HepG2 (cell line): ENCODE data around the gene AGMO. TPM values are rescaled to one million over a fixed set of nuclear protein-coding genes. Genes with fewer than 3 reads are reported as not detected.

Experiments used
- ATAC-seq: fragments of 200-7000 bp; cut with Tn5 transposase; 3 replicates; pipeline ENCODE4 v1.9.1; 2020; ENCODE audit warnings: mild to moderate bottlenecking, moderate library complexity
- BruUV-seq: library from RNA; stranded (reverse); fragments of 400-500 nt; replicated peaks from 2 replicates; lab custom pipeline; 2021; lab: Mats Ljungman, UMichigan
- CTCF ChIA-PET: fragments of 300-600 bp; formaldehyde crosslinking; extraction: SDS; loops from one replicate; lab custom pipeline; 2021; ENCODE audit warnings: low total read pairs, inconsistent platforms, low intra/inter-chr PET ratio; lab: Yijun Ruan, JAX
- POLR2A ChIA-PET: fragments of 350-600 bp; sonication (Branson Sonifier 250); formaldehyde crosslinking; loops from one replicate; lab custom pipeline; 2020; ENCODE audit warnings: antibody characterized with exemption, inconsistent platforms; lab: Yijun Ruan, JAX
- DNase-seq: peaks from one replicate; pipeline ENCODE4 v3.0.0-alpha.2; 2015; ENCODE audit warnings: low spot score
- FAIRE-seq: peaks from 3 replicates; lab custom pipeline; 2011; peaks lifted over from hg19 to GRCh38; lab: Jason Lieb, UNC
- H2AFZ ChIP-seq: one replicate; pipeline ENCODE4 v1.6.1; 2011; ENCODE audit warnings: low read length, inconsistent platforms
- H3K27ac ChIP-seq: fragments of 300-600 bp; 3 replicates; pipeline ENCODE4 v1.8.0; 2011; ENCODE audit warnings: mixed run types, mild to moderate bottlenecking, mixed read lengths, low read length, inconsistent platforms; ENCODE audit not compliant: insufficient read depth; ENCODE audit errors: extremely low read length
- H3K27me3 ChIP-seq, 2 experiments: fragments of 200-600 bp in 1 of 2; 2 replicates in 1 of 2; 3 replicates in 1 of 2; pipeline versions ENCODE4 v1.6.0 to v1.8.0; 2011; ENCODE audit warnings: low read length in 2 of 2, mild to moderate bottlenecking in 2 of 2, moderate library complexity in 2 of 2, inconsistent platforms in 1 of 2; ENCODE audit not compliant: insufficient read depth in 2 of 2, control insufficient read depth in 1 of 2
- H3K36me3 ChIP-seq, 2 experiments: fragments of 200-600 bp in 1 of 2; replicated peaks in 1 of 2; 2 replicates in 1 of 2; 3 replicates in 1 of 2; pipeline versions ENCODE4 v1.5.1 to v1.8.0; 2011; ENCODE audit warnings: low read length in 2 of 2, inconsistent platforms in 1 of 2; ENCODE audit not compliant: insufficient read depth in 2 of 2, control insufficient read depth in 1 of 2
- H3K4me1 ChIP-seq: 2 replicates; pipeline ENCODE4 v1.5.1; 2012; ENCODE audit warnings: low read length, inconsistent platforms; ENCODE audit not compliant: insufficient read depth
- H3K4me2 ChIP-seq: 2 replicates; pipeline ENCODE4 v1.6.0; 2011; ENCODE audit warnings: low read depth, low read length, inconsistent platforms
- H3K4me3 ChIP-seq, 3 experiments: fragments of 200-600 bp in 1 of 3; sonication (generic), shearing (Covaris generic) in 1 of 3; replicated peaks in 1 of 3; 2 replicates each; pipeline ENCODE4 v1.5.1; 2011 to 2016; ENCODE audit warnings: low read length in 3 of 3, inconsistent platforms in 2 of 3, low read depth in 2 of 3, mild to moderate bottlenecking in 2 of 3, control low read depth in 1 of 3, mixed read lengths in 1 of 3; ENCODE audit not compliant: insufficient read depth in 1 of 3
- H3K79me2 ChIP-seq: one replicate; pipeline ENCODE4 v1.6.1; 2011; ENCODE audit warnings: low read length, inconsistent platforms; ENCODE audit not compliant: insufficient read depth
- H3K9ac ChIP-seq: 2 replicates; pipeline ENCODE4 v1.6.0; 2011; ENCODE audit warnings: mild to moderate bottlenecking, low read depth, low read length, inconsistent platforms; ENCODE audit not compliant: insufficient read depth
- H3K9me3 ChIP-seq: 2 replicates; pipeline ENCODE4 v1.5.1; 2012; ENCODE audit warnings: mild to moderate bottlenecking, low read length
- H4K20me1 ChIP-seq: 2 replicates; pipeline ENCODE4 v1.6.0; 2011; ENCODE audit warnings: inconsistent platforms, mild to moderate bottlenecking, low read length, moderate library complexity; ENCODE audit not compliant: insufficient read depth
- AGO2 ChIP-seq: fragments of 200-400 bp; formaldehyde crosslinking; optimal IDR thresholded peaks from 2 replicates; pipeline ENCODE3; 2017; ENCODE audit warnings: mild to moderate bottlenecking, low read depth, low read length, moderate library complexity
- HMGA1 ChIP-seq: sonication (generic); formaldehyde crosslinking; conservative IDR thresholded peaks from 2 replicates; pipeline ENCODE4 v1.4.0; 2020; ENCODE audit warnings: missing genetic modification reagents
- MAFG ChIP-seq: sonication (generic); formaldehyde crosslinking; IDR thresholded peaks from 2 replicates; pipeline ENCODE4 v1.5.1; 2020; ENCODE audit warnings: mild to moderate bottlenecking, missing genetic modification reagents
- SCMH1 ChIP-seq: sonication (generic); formaldehyde crosslinking; IDR thresholded peaks from 2 replicates; pipeline ENCODE4 v1.9.0; 2021; ENCODE audit warnings: missing genetic modification reagents, mild to moderate bottlenecking, borderline replicate concordance
- TARDBP ChIP-seq: sonication (generic); formaldehyde crosslinking; IDR thresholded peaks from 2 replicates; pipeline ENCODE4 v1.8.0; 2022; ENCODE audit warnings: mild to moderate bottlenecking, missing genetic modification reagents
- TEAD3 ChIP-seq: optimal IDR thresholded peaks from 2 replicates; pipeline ENCODE3; 2016; ENCODE audit warnings: borderline replicate concordance
- ZBTB7B ChIP-seq: sonication (generic); formaldehyde crosslinking; IDR thresholded peaks from 2 replicates; pipeline ENCODE4 v1.4.0; 2020; ENCODE audit warnings: missing genetic modification reagents
- ZFP36L1 ChIP-seq: sonication (generic); formaldehyde crosslinking; IDR thresholded peaks from 2 replicates; pipeline ENCODE4 v1.8.0; 2022; ENCODE audit warnings: mild to moderate bottlenecking, missing genetic modification reagents, moderate library complexity
- ZNF10 ChIP-seq: sonication (generic); formaldehyde crosslinking; IDR thresholded peaks from 2 replicates; pipeline ENCODE4 v1.4.0; 2020; ENCODE audit warnings: mild to moderate bottlenecking, low read depth, missing genetic modification reagents, borderline replicate concordance
- ZNF44 ChIP-seq: sonication (generic); formaldehyde crosslinking; IDR thresholded peaks from 2 replicates; pipeline ENCODE4 v1.5.1; 2020; ENCODE audit warnings: mild to moderate bottlenecking, missing genetic modification reagents
- ZNF570 ChIP-seq: sonication (generic); formaldehyde crosslinking; IDR thresholded peaks from 2 replicates; pipeline ENCODE4 v1.4.0; 2020; ENCODE audit warnings: mild to moderate bottlenecking, missing genetic modification reagents, borderline replicate concordance
- ZNF792 ChIP-seq: IDR thresholded peaks from 2 replicates; pipeline ENCODE4 v1.6.1; 2016
- ZSCAN31 ChIP-seq: sonication (generic); formaldehyde crosslinking; IDR thresholded peaks from 2 replicates; pipeline ENCODE4 v1.5.0; 2020; ENCODE audit warnings: low read depth, mild to moderate bottlenecking, missing genetic modification reagents
- WGBS: methylation state at CpG from one replicate; pipeline ENCODE4 v1.1.6; 2017; ENCODE audit warnings: low lambda C conversion rate; 5-methylcytosine and 5-hydroxymethylcytosine counted together
- in situ Hi-C: cut with HindIII; loops from 2 replicates; pipeline ENCODE4 v1.10.0; 2017; ENCODE audit warnings: low pct_unique_long_range_greater_than_20kb; ENCODE audit not compliant: extremely low pct_ligation_motif_present
- intact Hi-C: fragments of 100-400 bp; cut with micrococcal nuclease; formaldehyde crosslinking; loops from one replicate; pipeline ENCODE4 v1.10.0; 2022; ENCODE audit not compliant: unreplicated experiment
- polyA plus RNA-seq, 8 experiments: library from polyadenylated mRNA; depleted of rRNA in 3 of 8; stranded (reverse) in 7 of 8; unstranded in 1 of 8; fragments of >200 nt; fragmentation: Illumina TruSeq in 4 of 8; extraction: Trizol in 4 of 8; gene quantifications; 2 replicates each; pipeline versions ENCODE4 v1.2.1 to v1.2.3, GENCODE V29; 2011 to 2016; ENCODE audit warnings: low read depth in 4 of 8, missing spikeins in 1 of 8, mixed read lengths in 1 of 8; ENCODE audit not compliant: insufficient read depth in 1 of 8
- total RNA-seq, 5 experiments: library from RNA; depleted of rRNA; stranded (reverse); fragments of >200 nt; fragmentation: Illumina TruSeq; extraction: Trizol; gene quantifications; 2 replicates each; pipeline ENCODE4 v1.2.3, GENCODE V29; 2016; ENCODE audit warnings: low read depth in 1 of 5
- TF ChIP-seq, protein P1 (sequence below): sonication (generic); formaldehyde crosslinking; IDR thresholded peaks from 2 replicates; pipeline ENCODE4 v1.4.0; 2020; ENCODE audit warnings: missing genetic modification reagents
- TF ChIP-seq, protein P2 (sequence below): sonication (generic); formaldehyde crosslinking; IDR thresholded peaks from 2 replicates; pipeline ENCODE4 v1.8.0; 2022; ENCODE audit warnings: mild to moderate bottlenecking, missing genetic modification reagents, borderline replicate concordance
- TF ChIP-seq, protein P3 (sequence below): sonication (generic); formaldehyde crosslinking; IDR thresholded peaks from 2 replicates; pipeline ENCODE4 v1.4.0; 2020; ENCODE audit warnings: missing genetic modification reagents, low read depth, mild to moderate bottlenecking, borderline replicate concordance

Gene AGMO
- total and polyA plus RNA-seq, 2 of the 13 experiments (the other 11 are each of a cell fraction or from before 2014, with no cell fraction given), result 0.22 to 0.50 TPM

- H3K4me3 ChIP-seq, result no peak overlapping the region
- H4K20me1 ChIP-seq, result no peaks in the 10 kb centered on the region
- no peak overlapping the region for H3K27ac ChIP-seq
- peaks cover 72% of the 10 kb centered on the region for H3K9me3 ChIP-seq
- BruUV-seq, result no TSS peak
- WGBS, result 63% methylated on average over 5 of the region's 5 CpGs
- no peaks in the 10 kb centered on the region for H3K79me2 ChIP-seq
- H2AFZ ChIP-seq, result no peak overlapping the region
- intact Hi-C loops (no loop called here), in situ Hi-C loops (no loop called here)
- H3K36me3 ChIP-seq, result no peaks in the 10 kb centered on the region
- no peak for ATAC-seq
- no peaks in the 10 kb centered on the region for H3K27me3 ChIP-seq
- DNase-seq, result no peak
- POLR2A ChIA-PET, result no interaction called here
- no peak overlapping the region for H3K9ac ChIP-seq
- no peak for FAIRE-seq
- H3K4me1 ChIP-seq, result no peaks in the 10 kb centered on the region
- CTCF ChIA-PET, result no interaction called here
- TF ChIP-seq ZNF792, result no peak
- TF ChIP-seq, protein P1, sequence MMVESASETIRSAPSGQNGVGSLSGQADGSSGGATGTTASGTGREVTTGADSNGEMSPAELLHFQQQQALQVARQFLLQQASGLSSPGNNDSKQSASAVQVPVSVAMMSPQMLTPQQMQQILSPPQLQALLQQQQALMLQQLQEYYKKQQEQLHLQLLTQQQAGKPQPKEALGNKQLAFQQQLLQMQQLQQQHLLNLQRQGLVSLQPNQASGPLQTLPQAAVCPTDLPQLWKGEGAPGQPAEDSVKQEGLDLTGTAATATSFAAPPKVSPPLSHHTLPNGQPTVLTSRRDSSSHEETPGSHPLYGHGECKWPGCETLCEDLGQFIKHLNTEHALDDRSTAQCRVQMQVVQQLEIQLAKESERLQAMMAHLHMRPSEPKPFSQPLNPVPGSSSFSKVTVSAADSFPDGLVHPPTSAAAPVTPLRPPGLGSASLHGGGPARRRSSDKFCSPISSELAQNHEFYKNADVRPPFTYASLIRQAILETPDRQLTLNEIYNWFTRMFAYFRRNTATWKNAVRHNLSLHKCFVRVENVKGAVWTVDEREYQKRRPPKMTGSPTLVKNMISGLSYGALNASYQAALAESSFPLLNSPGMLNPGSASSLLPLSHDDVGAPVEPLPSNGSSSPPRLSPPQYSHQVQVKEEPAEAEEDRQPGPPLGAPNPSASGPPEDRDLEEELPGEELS, result no peak
- TF ChIP-seq MAFG (CRISPR knock-in tag), result no peak
- no peak for TF ChIP-seq TARDBP (CRISPR knock-in tag)
- H3K4me2 ChIP-seq, result no peak overlapping the region
Observed at GRCh38 chr7:15417341-15417988, 144.3 kb downstream of the AGMO start.

DNA sequence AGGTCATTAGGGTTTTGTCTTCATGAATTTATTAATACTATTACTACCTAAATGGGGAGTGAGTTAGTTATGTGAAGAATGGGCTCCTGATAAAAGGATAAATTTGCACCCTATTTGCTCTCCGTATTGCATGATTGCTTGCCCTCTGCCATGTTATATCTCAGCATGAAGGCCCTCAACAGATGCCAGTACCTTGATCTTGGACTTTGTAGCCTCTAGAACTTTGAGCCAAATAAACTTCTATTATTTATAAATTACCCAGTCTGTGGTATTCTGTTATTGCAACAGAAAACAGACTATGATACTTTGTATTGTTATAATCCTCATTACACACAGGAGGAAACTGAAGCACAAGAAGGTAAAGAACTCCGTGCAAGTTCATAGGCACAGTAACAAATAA, 150.8 kb downstream of the AGMO start:
- Histone ChIP-seq H3K4me3 (no peak overlapping the region), H3K79me2 (no peaks in the 10 kb centered on the region), H3K27me3 (no peaks in the 10 kb centered on the region), H3K4me1 (no peaks in the 10 kb centered on the region), H3K4me2 (no peak overlapping the region), H3K27ac (no peak overlapping the region), H3K9ac (no peak overlapping the region), H4K20me1 (no peaks in the 10 kb centered on the region), H3K9me3 (peaks cover 58% of the 10 kb centered on the region), H3K36me3 (no peaks in the 10 kb centered on the region), H2AFZ (no peak overlapping the region)
- no peak for ATAC-seq
- intact Hi-C loops, result no loop called here
- no TSS peak for BruUV-seq
- no peak for DNase-seq
- ChIA-PET POLR2A (no interaction called here), CTCF (no interaction called here)
- no peak for FAIRE-seq
- in situ Hi-C loops, result no loop called here
- 32% methylated on average over 2 of the region's 2 CpGs for WGBS
- TF ChIP-seq, protein P2, sequence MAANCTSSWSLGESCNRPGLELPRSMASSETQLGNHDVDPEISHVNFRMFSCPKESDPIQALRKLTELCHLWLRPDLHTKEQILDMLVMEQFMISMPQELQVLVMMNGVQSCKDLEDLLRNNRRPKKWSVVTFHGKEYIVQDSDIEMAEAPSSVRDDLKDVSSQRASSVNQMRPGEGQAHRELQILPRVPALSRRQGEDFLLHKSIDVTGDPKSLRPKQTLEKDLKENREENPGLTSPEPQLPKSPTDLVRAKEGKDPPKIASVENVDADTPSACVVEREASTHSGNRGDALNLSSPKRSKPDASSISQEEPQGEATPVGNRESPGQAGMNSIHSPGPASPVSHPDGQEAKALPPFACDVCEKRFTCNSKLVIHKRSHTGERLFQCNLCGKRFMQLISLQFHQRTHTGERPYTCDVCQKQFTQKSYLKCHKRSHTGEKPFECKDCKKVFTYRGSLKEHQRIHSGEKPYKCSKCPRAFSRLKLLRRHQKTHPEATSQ (CRISPR knock-in tag), result no peak
- TF ChIP-seq TEAD3 (no peak), HMGA1 (CRISPR knock-in tag) (no peak), SCMH1 (CRISPR knock-in tag) (no peak), ZNF10 (CRISPR knock-in tag) (no peak), ZFP36L1 (CRISPR knock-in tag) (no peak), AGO2 (no peak), ZBTB7B (CRISPR knock-in tag) (no peak), ZNF44 (no peak), ZNF570 (CRISPR knock-in tag) (no peak), ZSCAN31 (no peak)
- TF ChIP-seq, protein P3, sequence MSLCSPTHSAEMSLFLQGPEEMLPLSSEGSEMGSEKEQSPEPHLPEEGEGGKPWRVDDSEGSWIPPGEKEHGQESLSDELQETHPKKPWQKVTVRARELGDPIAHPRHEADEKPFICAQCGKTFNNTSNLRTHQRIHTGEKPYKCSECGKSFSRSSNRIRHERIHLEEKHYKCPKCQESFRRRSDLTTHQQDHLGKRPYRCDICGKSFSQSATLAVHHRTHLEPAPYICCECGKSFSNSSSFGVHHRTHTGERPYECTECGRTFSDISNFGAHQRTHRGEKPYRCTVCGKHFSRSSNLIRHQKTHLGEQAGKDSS, result no peak
